Natural killer cell (primary cell): Measurements from ENCODE around the gene SH3GL1. TPM values are rescaled to one million over a fixed set of nuclear protein-coding genes. Genes with fewer than 3 reads are reported as not detected.

Source experiments
- ATAC-seq, 3 donors: fragments of 150-1000 bp in 2 of 3; fragments of 200-7000 bp in 1 of 3; cut with Tn5 transposase; 1 replicate in 1 of 3; 2 replicates in 2 of 3; pipeline ENCODE4 v1.10.0; 2021; ENCODE audit warnings: mild to moderate bottlenecking in 2 of 3, moderate library complexity in 2 of 3
- DNase-seq, 2 donors: peaks; one replicate each; pipeline versions ENCODE4 v3.0.0 to v3.0.0-alpha.2; 2013 to 2021; ENCODE audit warnings: mixed read lengths in 1 of 2
- H3K27ac ChIP-seq: one replicate; pipeline ENCODE4 v1.5.1; 2013; ENCODE audit warnings: mild to moderate bottlenecking, low read length
- H3K27me3 ChIP-seq: one replicate; pipeline ENCODE4 v1.6.1; 2013; ENCODE audit warnings: low read length; ENCODE audit not compliant: control insufficient read depth, insufficient read depth
- H3K36me3 ChIP-seq: one replicate; pipeline ENCODE4 v1.6.1; 2013; ENCODE audit warnings: low read length; ENCODE audit not compliant: control insufficient read depth, insufficient read depth
- H3K4me1 ChIP-seq: one replicate; pipeline ENCODE4 v1.6.1; 2013; ENCODE audit warnings: low read length; ENCODE audit not compliant: control insufficient read depth, insufficient read depth
- H3K4me3 ChIP-seq: one replicate; pipeline ENCODE4 v1.5.1; 2013; ENCODE audit warnings: low read length
- H3K9me3 ChIP-seq: one replicate; pipeline ENCODE4 v1.6.1; 2013; ENCODE audit warnings: low read length; ENCODE audit not compliant: control insufficient read depth, insufficient read depth
- H3K27ac Mint-ChIP-seq, 2 donors: one replicate each; pipeline ENCODE4 v1.8.0; 2022; ENCODE audit warnings: mild to moderate bottlenecking in 2 of 2, mixed read lengths in 2 of 2, moderate library complexity in 1 of 2
- H3K27me3 Mint-ChIP-seq, 2 donors: one replicate each; pipeline ENCODE4 v1.8.0; 2022; ENCODE audit warnings: low read depth in 2 of 2, mixed read lengths in 2 of 2
- H3K36me3 Mint-ChIP-seq: one replicate; pipeline ENCODE4 v1.8.0; 2022; ENCODE audit warnings: mixed read lengths
- H3K4me1 Mint-ChIP-seq, 2 donors: one replicate each; pipeline ENCODE4 v1.8.0; 2022; ENCODE audit warnings: mixed read lengths in 2 of 2
- H3K4me3 Mint-ChIP-seq: one replicate; pipeline ENCODE4 v1.8.0; 2022; ENCODE audit warnings: mild to moderate bottlenecking, moderate library complexity, mixed read lengths
- H3K9me3 Mint-ChIP-seq, 2 donors: one replicate each; pipeline ENCODE4 v1.8.0; 2022; ENCODE audit warnings: mixed read lengths in 2 of 2
- CTCF ChIP-seq: fragments of 200-600 bp; IDR thresholded peaks from one replicate; pipeline ENCODE4 v1.8.0; 2022; ENCODE audit warnings: antibody characterized with exemption
- WGBS: methylation state at CpG from one replicate; pipeline ENCODE4 v1.1.7; 2013; ENCODE audit warnings: missing lambda C conversion rate; ENCODE audit not compliant: insufficient coverage; 5-methylcytosine and 5-hydroxymethylcytosine counted together
- intact Hi-C: fragments of 100-400 bp; cut with micrococcal nuclease; formaldehyde crosslinking; loops from one replicate; pipeline ENCODE4 v1.14.2; 2022
- total RNA-seq, 4 donors: library from RNA; stranded (reverse); fragments of 120-200 nt in 1 of 4; gene quantifications; one replicate each; pipeline versions ENCODE4 v1.2.3 to v1.2.4, GENCODE V29; 2013 to 2022

SH3GL1 gene
- total RNA-seq, 3 donors from 2014 or later (not counting 1 experiment from before 2014, with no cell fraction given), result 43.9 to 55.7 (median 49.2) TPM

GRCh38 chr19:4369888-4370260 is 30.5 kb downstream of the SH3GL1 start:
- Mint-ChIP-seq H3K36me3 (no peaks in the 10 kb centered on the region), H3K9me3 (no peaks in the 10 kb centered on the region), H3K27ac (peak overlapping the region; percentile 93), H3K4me3 (peak overlapping the region; percentile 92), H3K27me3 (no peaks in the 10 kb centered on the region), H3K4me1 (peaks cover 30 to 56% of the 10 kb centered on the region in 2 donors)
- peaks cover 14% of the 10 kb centered on the region for H3K36me3 ChIP-seq
- DNase-seq, result peak; percentile 69 to 82
- WGBS, result under 1% methylated on average over 21 of the region's 21 CpGs
- no peaks in the 10 kb centered on the region for H3K27me3 ChIP-seq
- peak overlapping the region; percentile 85 for H3K27ac ChIP-seq
- peaks cover 74% of the 10 kb centered on the region for H3K4me1 ChIP-seq
- peak; percentile 77 to 87 (median 86) for ATAC-seq
- no peaks in the 10 kb centered on the region for H3K9me3 ChIP-seq
- H3K4me3 ChIP-seq, result peak overlapping the region; percentile 43
- intact Hi-C loops, result loop anchor here (2.0 kb wide), 1 partner anchor 29 kb away; no protein-coding TSS in a partner anchor
- TF ChIP-seq CTCF, result peak; percentile 29

- Mint-ChIP-seq H3K4me3 (peak overlapping the region; percentile 92), H3K4me1 (peaks cover 30 to 55% of the 10 kb centered on the region in 2 donors), H3K27me3 (no peaks in the 10 kb centered on the region), H3K36me3 (no peaks in the 10 kb centered on the region), H3K27ac (peak overlapping the region; percentile 93), H3K9me3 (no peaks in the 10 kb centered on the region)
- H3K27ac ChIP-seq, result peak overlapping the region; percentile 85
- no peaks in the 10 kb centered on the region for H3K9me3 ChIP-seq
- H3K4me3 ChIP-seq, result peak overlapping the region; percentile 43
- DNase-seq, result peak; percentile 51 to 87
- no peak for TF ChIP-seq CTCF
- peaks cover 15% of the 10 kb centered on the region for H3K36me3 ChIP-seq
- intact Hi-C loops, result no loop called here
- ATAC-seq, result peak; percentile 55 to 67 (median 65)
- H3K4me1 ChIP-seq, result peaks cover 68% of the 10 kb centered on the region
- H3K27me3 ChIP-seq, result no peaks in the 10 kb centered on the region
- WGBS, result under 1% methylated on average over 25 of the region's 25 CpGs
Observed at GRCh38 chr19:4369109-4369887, 31.0 kb downstream of the SH3GL1 start.

- no peaks in the 10 kb centered on the region for H3K9me3 Mint-ChIP-seq
- H3K27me3 ChIP-seq, result no peaks in the 10 kb centered on the region
- H3K4me1 ChIP-seq, result peaks cover 58% of the 10 kb centered on the region
- no peaks in the 10 kb centered on the region for H3K27me3 Mint-ChIP-seq
- peaks cover 22% of the 10 kb centered on the region for H3K36me3 ChIP-seq
- WGBS, result 69% methylated on average over 19 of the region's 19 CpGs
- intact Hi-C loops, result no loop called here
- H3K9me3 ChIP-seq, result no peaks in the 10 kb centered on the region
- peak overlapping the region; percentile 93 for H3K27ac Mint-ChIP-seq
- peaks cover 24 to 47% of the 10 kb centered on the region in 2 donors for H3K4me1 Mint-ChIP-seq
- H3K27ac ChIP-seq, result peak overlapping the region; percentile 85
- DNase-seq (peak in 1 of 2 donors; percentile 52), ATAC-seq (peak in 1 of 3 donors; percentile 5)
- no peaks in the 10 kb centered on the region for H3K36me3 Mint-ChIP-seq
- TF ChIP-seq CTCF, result no peak
- H3K4me3 Mint-ChIP-seq, result peak overlapping the region; percentile 92
- no peak overlapping the region for H3K4me3 ChIP-seq
Observed at GRCh38 chr19:4368128-4368820, 32.1 kb downstream of the SH3GL1 start.
